Osteoblast (primary cell): ENCODE measurements around the gene PIP5KL1. TPM values are rescaled to one million over a fixed set of nuclear protein-coding genes. Genes with fewer than 3 reads are reported as not detected.
A peak's percentile ranks its signal among the peaks of the same experiment; 100 is the strongest.

Source experiments
- DNase-seq: peaks from one replicate; pipeline ENCODE4 v3.0.0; 2011; ENCODE audit warnings: low spot score, mixed read lengths; ENCODE audit not compliant: insufficient read length; ENCODE audit errors: missing footprints
- H2AFZ ChIP-seq: 2 replicates; pipeline ENCODE4 v1.6.0; 2011; ENCODE audit warnings: mild to moderate bottlenecking, low read length
- H3K27ac ChIP-seq: 2 replicates; pipeline ENCODE4 v1.5.1; 2011; ENCODE audit warnings: mild to moderate bottlenecking, low read depth, low read length, moderate library complexity
- H3K27me3 ChIP-seq: 2 replicates; pipeline ENCODE4 v1.6.0; 2012; ENCODE audit warnings: mild to moderate bottlenecking, control low read depth, inconsistent platforms, low read length, moderate library complexity; ENCODE audit not compliant: insufficient read depth
- H3K36me3 ChIP-seq: 2 replicates; pipeline ENCODE4 v1.5.1; 2011; ENCODE audit warnings: mild to moderate bottlenecking, low read length, control low read depth, moderate library complexity; ENCODE audit not compliant: insufficient read depth
- H3K4me1 ChIP-seq: 2 replicates; pipeline ENCODE4 v1.5.1; 2011; ENCODE audit warnings: mild to moderate bottlenecking, low read length, control low read depth, moderate library complexity; ENCODE audit not compliant: insufficient read depth
- H3K4me2 ChIP-seq: 2 replicates; pipeline ENCODE4 v1.6.0; 2011; ENCODE audit warnings: mild to moderate bottlenecking, low read length; ENCODE audit not compliant: insufficient read depth
- H3K4me3 ChIP-seq: fragments of 200-600 bp; sonication (generic); 3 replicates; pipeline ENCODE4 v1.5.1; 2012; ENCODE audit warnings: mild to moderate bottlenecking, low read length, inconsistent platforms; ENCODE audit not compliant: insufficient read depth
- H3K79me2 ChIP-seq: 2 replicates; pipeline ENCODE4 v1.6.0; 2012; ENCODE audit warnings: mild to moderate bottlenecking, low read length, control low read depth, inconsistent platforms; ENCODE audit not compliant: insufficient read depth
- H3K9me3 ChIP-seq: 2 replicates; pipeline ENCODE4 v1.5.1; 2011; ENCODE audit warnings: low read depth, low read length, control low read depth
- H4K20me1 ChIP-seq: 2 replicates; pipeline ENCODE4 v1.6.0; 2012; ENCODE audit warnings: mild to moderate bottlenecking, low read length, control low read depth; ENCODE audit not compliant: insufficient read depth
- CTCF ChIP-seq: IDR thresholded peaks from 2 replicates; pipeline ENCODE4 v1.5.1; 2011; ENCODE audit warnings: mild to moderate bottlenecking, low read depth, low read length, moderate library complexity; ENCODE audit errors: extremely low read depth
- total RNA-seq: library from RNA; depleted of rRNA; stranded (reverse); fragments of >200 nt; gene quantifications from 2 replicates; pipeline ENCODE4 v1.2.3, GENCODE V29; 2012

Gene PIP5KL1
- total RNA-seq, 1 donor: 2.2 TPM

- TF ChIP-seq CTCF: no peak
- Histone ChIP-seq H3K36me3 (peaks cover 24% of the 10 kb centered on the region), H3K27ac (no peak overlapping the region), H3K9me3 (no peaks in the 10 kb centered on the region), H3K79me2 (peaks cover 43% of the 10 kb centered on the region), H3K4me1 (peaks cover 3% of the 10 kb centered on the region), H3K4me3 (no peak overlapping the region), H3K27me3 (no peaks in the 10 kb centered on the region), H2AFZ (no peak overlapping the region), H4K20me1 (peaks cover 20% of the 10 kb centered on the region), H3K4me2 (no peak overlapping the region)
- DNase-seq: no peak
Observed at GRCh38 chr9:127946728-127947127, 16.2 kb upstream of the PIP5KL1 start.

DNA sequence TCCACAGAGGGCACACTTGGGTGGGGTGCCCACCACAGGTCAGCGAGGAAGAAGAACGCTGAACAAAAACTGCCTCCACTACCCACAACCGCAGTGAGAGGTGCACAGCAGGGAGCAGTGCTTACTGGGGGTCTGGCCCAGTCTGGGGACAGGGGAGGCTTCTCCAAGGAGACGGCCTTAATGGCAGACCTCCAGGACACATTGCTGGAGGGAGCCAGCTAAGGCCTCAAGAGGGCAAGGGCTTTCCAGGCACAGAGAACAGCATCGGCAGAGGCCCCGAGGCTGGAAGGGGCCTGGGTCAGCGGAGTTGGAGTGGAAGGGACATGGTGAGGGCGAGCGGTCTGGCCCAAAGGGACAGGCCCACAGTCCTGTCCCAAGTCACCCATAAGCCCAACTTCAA, 15.4 kb upstream of the PIP5KL1 start:
- H3K36me3 ChIP-seq: peaks cover 25% of the 10 kb centered on the region

DNA sequence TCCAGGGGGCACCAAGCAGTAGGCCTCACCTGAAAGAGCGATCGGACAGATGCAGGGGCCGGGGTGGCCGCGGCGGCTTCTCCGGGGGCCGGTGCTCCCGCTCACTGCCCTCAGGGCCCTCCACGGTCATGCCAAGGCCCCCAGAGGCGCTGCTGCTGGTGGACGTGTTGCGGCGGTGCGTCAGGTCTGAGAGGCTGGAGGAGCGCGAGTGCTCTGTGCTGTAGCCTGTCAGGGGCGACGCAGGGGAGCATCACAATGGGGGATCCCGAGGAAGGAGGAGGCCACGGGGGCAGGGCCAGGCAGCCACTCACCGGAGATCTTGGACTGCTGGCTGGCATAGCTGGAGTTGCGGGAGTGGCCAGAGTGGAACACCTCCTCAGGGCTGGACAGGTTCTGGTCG, 14.8 kb upstream of the PIP5KL1 start:
- no peak overlapping the region for H3K4me3 ChIP-seq
- no peak for TF ChIP-seq CTCF

More for the DNA sequence above, 15.4 kb upstream of the PIP5KL1 start:
- H3K4me2 ChIP-seq: no peak overlapping the region
- H4K20me1 ChIP-seq: peaks cover 19% of the 10 kb centered on the region
- no peak overlapping the region for H3K27ac ChIP-seq
- H3K4me1 ChIP-seq: peaks cover 3% of the 10 kb centered on the region
- H2AFZ ChIP-seq: no peak overlapping the region
- DNase-seq: no peak
- H3K79me2 ChIP-seq: peaks cover 39% of the 10 kb centered on the region
- H3K27me3 ChIP-seq: no peaks in the 10 kb centered on the region
- no peak for TF ChIP-seq CTCF
- no peaks in the 10 kb centered on the region for H3K9me3 ChIP-seq
- H3K4me3 ChIP-seq: no peak overlapping the region

DNA sequence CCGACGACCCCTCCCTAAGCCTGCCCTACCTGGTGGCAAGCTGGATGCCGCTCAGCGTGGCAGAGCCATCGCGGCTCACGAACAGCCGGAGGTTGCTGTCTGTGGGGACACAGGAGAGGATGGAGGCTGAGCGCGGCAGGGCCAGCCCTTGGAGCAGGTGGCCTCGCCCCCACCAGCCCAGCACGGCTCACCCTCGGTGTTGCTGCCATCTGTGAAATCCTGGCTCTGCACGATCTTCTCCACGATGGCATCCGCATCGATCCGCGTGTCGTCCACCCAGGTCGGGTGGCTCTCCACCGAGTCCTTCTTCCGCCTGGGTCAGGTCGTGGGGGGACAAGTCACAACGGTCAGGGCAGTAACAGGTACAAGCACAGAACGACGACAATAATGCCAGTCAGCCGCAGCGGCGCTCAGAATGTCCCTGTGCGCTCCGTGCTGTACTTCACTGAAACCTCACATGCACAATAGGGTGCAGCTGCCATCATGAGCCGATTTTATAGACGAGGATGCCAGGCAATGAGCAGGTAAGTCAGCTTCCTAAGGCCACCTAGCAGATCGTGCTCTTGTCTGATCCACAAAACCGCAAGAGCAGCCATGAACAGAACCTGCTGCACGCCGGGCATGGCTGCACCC, 14.1 kb upstream of the PIP5KL1 start:
- H2AFZ ChIP-seq: no peak overlapping the region
- H3K79me2 ChIP-seq: peaks cover 28% of the 10 kb centered on the region
- peak; percentile 43 for DNase-seq
- peaks cover 19% of the 10 kb centered on the region for H4K20me1 ChIP-seq
- TF ChIP-seq CTCF: no peak
- H3K9me3 ChIP-seq: no peaks in the 10 kb centered on the region
- no peak overlapping the region for H3K27ac ChIP-seq
- H3K36me3 ChIP-seq: peaks cover 25% of the 10 kb centered on the region
- H3K4me3 ChIP-seq: no peak overlapping the region
- H3K4me1 ChIP-seq: peaks cover 3% of the 10 kb centered on the region
- H3K4me2 ChIP-seq: no peak overlapping the region
- H3K27me3 ChIP-seq: no peaks in the 10 kb centered on the region

More for the DNA sequence above, 14.8 kb upstream of the PIP5KL1 start:
- Histone ChIP-seq H3K36me3 (peaks cover 25% of the 10 kb centered on the region), H3K9me3 (no peaks in the 10 kb centered on the region), H2AFZ (no peak overlapping the region), H3K4me2 (no peak overlapping the region), H3K27ac (no peak overlapping the region), H3K79me2 (peaks cover 34% of the 10 kb centered on the region), H3K4me1 (peaks cover 3% of the 10 kb centered on the region), H4K20me1 (peaks cover 19% of the 10 kb centered on the region), H3K27me3 (no peaks in the 10 kb centered on the region)
- DNase-seq: no peak
